Vagina (tissue), 2 donors: ENCODE results near the gene SEMA3D.

Source experiments
- POLR2A ChIP-seq, 2 donors: fragments of 450-650 bp; IDR thresholded peaks; one replicate each; pipeline ENCODE4 v1.6.1; 2017; ENCODE audit warnings: antibody characterized with exemption in 2 of 2, mild to moderate bottlenecking in 2 of 2, moderate library complexity in 2 of 2
- POLR2AphosphoS5 ChIP-seq, 2 donors: sonication (generic); formaldehyde crosslinking; IDR thresholded peaks; one replicate each; pipeline ENCODE4 v1.9.0; 2017; ENCODE audit warnings: antibody characterized with exemption in 2 of 2, mild to moderate bottlenecking in 2 of 2, low read depth in 1 of 2; ENCODE audit not compliant: insufficient read depth in 1 of 2
- TF ChIP-seq, protein P1 (sequence below), 3 experiments: fragments of 450-650 bp in 2 of 3; fragments of 200-600 bp in 1 of 3; sonication (generic) in 1 of 3; IDR thresholded peaks; one replicate each; pipeline ENCODE4 v1.5.1; 2017 to 2019; ENCODE audit warnings: antibody characterized with exemption in 3 of 3, mild to moderate bottlenecking in 2 of 3, moderate library complexity in 2 of 3

DNA sequence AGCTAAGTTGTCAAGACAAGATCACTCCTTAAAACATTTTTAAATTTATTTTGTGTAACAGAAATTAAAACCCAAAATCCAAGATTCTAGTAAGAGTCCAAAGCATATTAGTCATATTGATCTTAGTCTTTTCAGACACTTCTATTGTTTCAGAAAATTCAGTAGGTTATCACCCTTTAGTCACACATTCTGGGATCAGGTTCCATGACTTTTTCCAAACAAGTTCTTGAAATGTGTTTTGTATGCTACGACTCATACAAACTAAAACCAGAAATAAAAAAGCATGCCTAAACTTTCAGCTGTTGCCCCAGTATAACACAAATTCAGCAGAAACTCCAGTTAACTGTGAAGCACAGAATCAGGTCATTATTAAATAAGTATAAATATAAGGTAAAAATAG is 10.7 kb downstream of the SEMA3D start:
- TF ChIP-seq POLR2A (IDR thresholded peaks at IDR 0.05) (no peak), POLR2AphosphoS5 (IDR thresholded peaks at IDR 0.05; ENCODE audit: insufficient read depth in 1 of 2, low read depth in 1 of 2) (no peak)
- TF ChIP-seq, protein P1, sequence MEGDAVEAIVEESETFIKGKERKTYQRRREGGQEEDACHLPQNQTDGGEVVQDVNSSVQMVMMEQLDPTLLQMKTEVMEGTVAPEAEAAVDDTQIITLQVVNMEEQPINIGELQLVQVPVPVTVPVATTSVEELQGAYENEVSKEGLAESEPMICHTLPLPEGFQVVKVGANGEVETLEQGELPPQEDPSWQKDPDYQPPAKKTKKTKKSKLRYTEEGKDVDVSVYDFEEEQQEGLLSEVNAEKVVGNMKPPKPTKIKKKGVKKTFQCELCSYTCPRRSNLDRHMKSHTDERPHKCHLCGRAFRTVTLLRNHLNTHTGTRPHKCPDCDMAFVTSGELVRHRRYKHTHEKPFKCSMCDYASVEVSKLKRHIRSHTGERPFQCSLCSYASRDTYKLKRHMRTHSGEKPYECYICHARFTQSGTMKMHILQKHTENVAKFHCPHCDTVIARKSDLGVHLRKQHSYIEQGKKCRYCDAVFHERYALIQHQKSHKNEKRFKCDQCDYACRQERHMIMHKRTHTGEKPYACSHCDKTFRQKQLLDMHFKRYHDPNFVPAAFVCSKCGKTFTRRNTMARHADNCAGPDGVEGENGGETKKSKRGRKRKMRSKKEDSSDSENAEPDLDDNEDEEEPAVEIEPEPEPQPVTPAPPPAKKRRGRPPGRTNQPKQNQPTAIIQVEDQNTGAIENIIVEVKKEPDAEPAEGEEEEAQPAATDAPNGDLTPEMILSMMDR (IDR thresholded peaks at IDR 0.05): no peak
